ENCODE data around the gene SHROOM4.

- TF ChIP-seq CTCF (IDR thresholded peaks at IDR 0.05): no peak
- TF ChIP-seq PRDM15 (CRISPR knock-in tag; IDR thresholded peaks at IDR 0.05): no peak
- no peak for TF ChIP-seq ZNF396 (CRISPR knock-in tag; IDR thresholded peaks at IDR 0.05; ENCODE audit: borderline replicate concordance)
- no peak for TF ChIP-seq NR3C1 (CRISPR knock-in tag; conservative IDR thresholded peaks at IDR 0.05; ENCODE audit: low read depth)
- no peak for TF ChIP-seq USF2 (CRISPR knock-in tag; IDR thresholded peaks at IDR 0.05)
These were observed 44.5 kb downstream of the SHROOM4 start for GRCh38 chrX:50769389-50770063.

All from WTC11 (cell line).